Neural progenitor cell (in vitro differentiated cells): ENCODE measurements around the gene PTPRN2. TPM values are rescaled to one million over a fixed set of nuclear protein-coding genes. Genes with fewer than 3 reads are reported as not detected.
A peak's percentile ranks its signal among the peaks of the same experiment; 100 is the strongest.

Source experiments
- DNase-seq: peaks from one replicate; pipeline ENCODE4 v3.0.0-alpha.2; 2016; ENCODE audit warnings: low spot score
- H2AFZ ChIP-seq: fragments of 200-600 bp; sonication (generic); replicated peaks from 2 replicates; pipeline ENCODE4 v1.6.1; 2016; ENCODE audit warnings: antibody characterized with exemption
- H3F3A ChIP-seq: fragments of 200-600 bp; sonication (generic); 2 replicates; pipeline ENCODE4 v1.6.1; 2016; ENCODE audit warnings: antibody characterized with exemption, low read depth
- H3K27ac ChIP-seq: fragments of 200-600 bp; sonication (generic); 2 replicates; pipeline ENCODE4 v1.5.1; 2016; ENCODE audit warnings: mild to moderate bottlenecking
- H3K27me3 ChIP-seq: fragments of 200-600 bp; sonication (generic); 2 replicates; pipeline ENCODE4 v1.6.1; 2016; ENCODE audit warnings: mild to moderate bottlenecking, moderate library complexity
- H3K36me3 ChIP-seq: fragments of 200-600 bp; sonication (generic); 2 replicates; pipeline ENCODE4 v1.5.1; 2016
- H3K4me1 ChIP-seq: fragments of 200-600 bp; sonication (generic); 2 replicates; pipeline ENCODE4 v1.6.1; 2016; ENCODE audit warnings: mixed run types
- H3K4me2 ChIP-seq: fragments of 200-600 bp; sonication (generic); 2 replicates; pipeline ENCODE4 v1.6.1; 2016
- H3K4me3 ChIP-seq: fragments of 200-600 bp; sonication (generic); 2 replicates; pipeline ENCODE4 v1.5.1; 2016
- H3K79me2 ChIP-seq: fragments of 200-600 bp; sonication (generic); 2 replicates; pipeline ENCODE4 v1.6.1; 2016; ENCODE audit warnings: low read depth
- H3K9ac ChIP-seq: fragments of 200-600 bp; sonication (generic); 2 replicates; pipeline ENCODE4 v1.6.1; 2016
- H3K9me3 ChIP-seq: fragments of 200-600 bp; sonication (generic); 2 replicates; pipeline ENCODE4 v1.5.1; 2016; ENCODE audit warnings: low read depth
- H4K20me1 ChIP-seq: fragments of 200-600 bp; sonication (generic); 2 replicates; pipeline ENCODE4 v1.6.1; 2016; ENCODE audit warnings: low read depth
- H3K27ac Mint-ChIP-seq: 3 replicates; pipeline ENCODE4 v1.8.0; 2021; ENCODE audit warnings: mixed read lengths
- H3K27me3 Mint-ChIP-seq: 2 replicates; pipeline ENCODE4 v1.8.0; 2022; ENCODE audit warnings: low read depth, mild to moderate bottlenecking, inconsistent platforms, moderate library complexity, mixed read lengths; ENCODE audit not compliant: insufficient read depth
- H3K36me3 Mint-ChIP-seq: 3 replicates; pipeline ENCODE4 v1.8.0; 2021; ENCODE audit warnings: mixed read lengths
- H3K4me1 Mint-ChIP-seq: 3 replicates; pipeline ENCODE4 v1.8.0; 2021; ENCODE audit warnings: mixed read lengths
- H3K4me3 Mint-ChIP-seq: 3 replicates; pipeline ENCODE4 v1.8.0; 2021; ENCODE audit warnings: mild to moderate bottlenecking, moderate library complexity, mixed read lengths
- H3K9me3 Mint-ChIP-seq: 3 replicates; pipeline ENCODE4 v1.8.0; 2020; ENCODE audit warnings: mixed read lengths
- CTCF ChIP-seq: fragments of 200-600 bp; sonication (generic); IDR thresholded peaks from 2 replicates; pipeline ENCODE4 v1.5.1; 2017; ENCODE audit warnings: antibody characterized with exemption, mild to moderate bottlenecking
- EZH2 ChIP-seq: fragments of 200-600 bp; sonication (generic); IDR thresholded peaks from 2 replicates; pipeline ENCODE4 v1.6.1; 2017; ENCODE audit warnings: antibody characterized with exemption, mild to moderate bottlenecking, moderate library complexity
- EZH2phosphoT487 ChIP-seq: fragments of 200-600 bp; sonication (generic); IDR thresholded peaks from 2 replicates; pipeline ENCODE4 v1.6.1; 2017; ENCODE audit warnings: antibody characterized with exemption
- total RNA-seq: library from RNA; depleted of rRNA; stranded (reverse); fragments of >200 nt; gene quantifications from 2 replicates; pipeline ENCODE4 v1.2.3, GENCODE V29; 2015; ENCODE audit warnings: low replicate concordance

The PTPRN2 gene
- total RNA-seq, 1 donor from 2014 or later, result 3.0 TPM

DNA sequence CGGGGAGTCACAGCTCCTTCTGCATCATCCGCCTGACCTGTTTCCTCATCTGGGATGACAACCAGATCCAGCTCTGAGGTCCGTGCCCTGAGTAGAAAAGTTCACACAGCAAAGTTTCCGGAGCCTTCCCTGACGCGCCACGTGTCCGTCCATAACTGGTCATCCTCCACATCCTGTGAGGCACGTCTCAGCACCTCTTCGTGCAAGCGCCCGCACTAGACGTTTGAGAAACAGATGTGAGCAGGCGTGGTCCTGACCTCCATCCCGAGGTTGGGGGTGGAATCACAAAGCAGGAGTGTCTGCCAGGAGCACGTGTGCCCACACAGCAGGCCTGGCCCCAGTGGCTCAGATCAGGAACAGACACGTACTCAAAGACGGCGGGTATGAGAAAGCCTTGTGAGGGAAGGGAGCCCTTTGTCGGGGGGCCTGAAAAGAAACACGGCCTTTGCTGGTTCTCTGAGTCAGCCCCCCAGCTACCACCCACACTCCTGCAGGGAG, 730.0 kb downstream of the PTPRN2 start:
- no peak overlapping the region for H3K4me3 ChIP-seq
- no peaks in the 10 kb centered on the region for H3K9me3 Mint-ChIP-seq
- H3K27me3 Mint-ChIP-seq, result peaks cover 6% of the 10 kb centered on the region
- H3F3A ChIP-seq, result peaks cover 5% of the 10 kb centered on the region
- no peak for TF ChIP-seq CTCF
- TF ChIP-seq EZH2, result no peak
- peak overlapping the region; percentile 27 for H3K4me3 Mint-ChIP-seq
- H3K4me1 Mint-ChIP-seq, result peaks cover 38% of the 10 kb centered on the region
- H3K4me1 ChIP-seq, result peaks cover 16% of the 10 kb centered on the region
- no peaks in the 10 kb centered on the region for H3K36me3 ChIP-seq
- no peaks in the 10 kb centered on the region for H3K36me3 Mint-ChIP-seq
- H3K4me2 ChIP-seq, result no peak overlapping the region
- H3K9me3 ChIP-seq, result no peaks in the 10 kb centered on the region
- no peaks in the 10 kb centered on the region for H4K20me1 ChIP-seq
- no peak overlapping the region for H3K27ac ChIP-seq
- no peak overlapping the region for H3K9ac ChIP-seq
- no peak for DNase-seq
- H3K27ac Mint-ChIP-seq, result peak overlapping the region; percentile 46
- no peaks in the 10 kb centered on the region for H3K79me2 ChIP-seq
- no peaks in the 10 kb centered on the region for H3K27me3 ChIP-seq
- no peak overlapping the region for H2AFZ ChIP-seq

GRCh38 chr7:157856873-157857577, 730.6 kb downstream of the PTPRN2 start:
- no peak for TF ChIP-seq EZH2
- TF ChIP-seq EZH2phosphoT487, result no peak
- TF ChIP-seq CTCF, result no peak
- H3K36me3 Mint-ChIP-seq, result no peaks in the 10 kb centered on the region
- H3K4me3 ChIP-seq, result no peak overlapping the region

DNA sequence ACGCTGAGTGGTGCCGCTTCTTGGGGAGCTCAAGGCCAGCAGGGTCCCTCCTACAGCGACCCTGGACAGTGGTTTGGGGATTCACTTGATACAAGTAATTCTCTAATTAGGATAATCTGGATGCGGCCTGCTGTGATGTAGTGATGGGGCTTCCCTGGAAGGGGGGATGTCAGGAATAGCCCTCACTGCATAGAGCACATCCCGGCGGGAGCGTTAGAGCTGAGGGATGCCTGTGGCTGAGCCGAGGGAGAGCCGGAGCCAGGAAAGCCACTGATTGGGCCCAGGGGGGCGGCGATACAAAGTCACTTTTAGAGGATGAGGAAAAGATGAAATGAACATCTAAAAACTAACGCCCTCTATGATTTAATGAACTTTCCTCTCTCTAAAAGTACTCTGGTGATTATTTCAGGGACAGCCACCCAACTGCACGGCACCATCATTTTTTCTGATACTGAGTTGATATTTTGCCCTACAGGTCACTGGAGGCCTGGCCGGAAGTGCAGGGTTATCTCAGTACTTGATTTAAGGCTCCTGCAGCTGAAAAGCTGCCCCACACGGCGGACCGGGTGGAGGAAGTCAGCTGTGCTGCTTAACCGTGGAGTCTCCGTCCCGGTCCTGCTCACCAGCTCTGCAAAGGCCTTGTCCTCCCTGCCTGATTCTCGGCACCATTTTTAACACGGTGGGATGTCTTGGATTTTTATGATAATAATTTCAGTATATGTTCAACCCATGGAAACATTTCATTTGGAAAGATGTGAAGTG, 732.0 kb downstream of the PTPRN2 start:
- Histone ChIP-seq H3K79me2 (no peaks in the 10 kb centered on the region), H2AFZ (no peak overlapping the region), H3K4me2 (no peak overlapping the region), H3K9me3 (no peaks in the 10 kb centered on the region), H3K27me3 (no peaks in the 10 kb centered on the region), H3F3A (peaks cover 15% of the 10 kb centered on the region), H4K20me1 (no peaks in the 10 kb centered on the region), H3K4me3 (no peak overlapping the region), H3K36me3 (no peaks in the 10 kb centered on the region), H3K9ac (no peak overlapping the region), H3K27ac (no peak overlapping the region), H3K4me1 (peaks cover 27% of the 10 kb centered on the region)
- peaks cover 2% of the 10 kb centered on the region for H3K9me3 Mint-ChIP-seq
- TF ChIP-seq EZH2phosphoT487, result no peak
- TF ChIP-seq EZH2, result no peak
- TF ChIP-seq CTCF, result no peak
- H3K4me3 Mint-ChIP-seq, result no peak overlapping the region
- H3K27me3 Mint-ChIP-seq, result peaks cover 10% of the 10 kb centered on the region
- H3K27ac Mint-ChIP-seq, result peak overlapping the region; percentile 47
- no peaks in the 10 kb centered on the region for H3K36me3 Mint-ChIP-seq
- DNase-seq, result peak; percentile 50
- peaks cover 46% of the 10 kb centered on the region for H3K4me1 Mint-ChIP-seq

More at GRCh38 chr7:157856873-157857577, 730.6 kb downstream of the PTPRN2 start:
- H3K79me2 ChIP-seq, result no peaks in the 10 kb centered on the region
- no peaks in the 10 kb centered on the region for H3K27me3 ChIP-seq
- Mint-ChIP-seq H3K4me1 (peaks cover 35% of the 10 kb centered on the region), H3K9me3 (no peaks in the 10 kb centered on the region), H3K27ac (peak overlapping the region; percentile 46), H3K27me3 (peaks cover 8% of the 10 kb centered on the region), H3K4me3 (no peak overlapping the region)
- H3K4me1 ChIP-seq, result peaks cover 18% of the 10 kb centered on the region
- H2AFZ ChIP-seq, result no peak overlapping the region
- peaks cover 5% of the 10 kb centered on the region for H3F3A ChIP-seq
- no peak overlapping the region for H3K4me2 ChIP-seq
- no peak overlapping the region for H3K27ac ChIP-seq
- H4K20me1 ChIP-seq, result no peaks in the 10 kb centered on the region
- H3K9me3 ChIP-seq, result no peaks in the 10 kb centered on the region
- no peaks in the 10 kb centered on the region for H3K36me3 ChIP-seq
- H3K9ac ChIP-seq, result no peak overlapping the region
- DNase-seq, result no peak
